ENCODE measurements around the gene DIS3L2.

DNA sequence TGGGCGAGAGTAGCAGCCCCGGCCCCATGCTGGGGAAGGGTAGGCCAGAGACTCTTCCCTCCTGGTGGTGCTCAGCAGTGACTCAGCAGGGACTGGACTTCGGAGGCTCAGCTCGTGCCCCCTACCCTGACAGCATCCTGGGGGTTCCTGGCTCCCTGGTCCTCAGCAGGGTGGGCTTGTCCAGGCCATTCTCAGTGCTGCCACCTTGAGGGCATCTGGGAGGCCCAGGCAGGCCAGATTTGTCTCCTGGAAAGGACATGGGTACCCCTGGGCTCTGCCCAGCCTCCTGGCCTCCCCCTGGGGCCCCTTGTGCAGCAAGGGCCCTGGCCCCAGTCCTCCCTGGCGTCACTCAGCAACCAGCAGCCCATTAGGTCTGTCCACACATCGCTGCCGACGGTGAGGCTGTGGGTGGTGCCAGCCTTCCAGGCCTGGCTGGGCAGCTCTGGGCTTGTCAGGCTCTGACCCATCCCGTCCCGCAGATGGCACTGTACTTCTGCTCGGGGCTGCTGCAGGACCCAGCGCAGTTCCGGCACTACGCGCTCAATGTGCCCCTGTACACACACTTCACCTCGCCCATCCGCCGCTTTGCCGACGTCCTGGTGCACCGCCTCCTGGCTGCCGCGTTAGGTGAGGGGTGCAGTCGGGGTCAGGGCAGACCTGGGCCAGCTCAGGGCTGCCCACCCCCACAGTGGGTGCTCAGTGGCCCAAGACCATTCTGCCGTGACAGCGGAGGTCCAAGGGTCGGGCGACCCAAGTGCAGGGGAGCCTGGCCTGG, 372.0 kb downstream of the DIS3L2 start:
- TF ChIP-seq, protein P1, sequence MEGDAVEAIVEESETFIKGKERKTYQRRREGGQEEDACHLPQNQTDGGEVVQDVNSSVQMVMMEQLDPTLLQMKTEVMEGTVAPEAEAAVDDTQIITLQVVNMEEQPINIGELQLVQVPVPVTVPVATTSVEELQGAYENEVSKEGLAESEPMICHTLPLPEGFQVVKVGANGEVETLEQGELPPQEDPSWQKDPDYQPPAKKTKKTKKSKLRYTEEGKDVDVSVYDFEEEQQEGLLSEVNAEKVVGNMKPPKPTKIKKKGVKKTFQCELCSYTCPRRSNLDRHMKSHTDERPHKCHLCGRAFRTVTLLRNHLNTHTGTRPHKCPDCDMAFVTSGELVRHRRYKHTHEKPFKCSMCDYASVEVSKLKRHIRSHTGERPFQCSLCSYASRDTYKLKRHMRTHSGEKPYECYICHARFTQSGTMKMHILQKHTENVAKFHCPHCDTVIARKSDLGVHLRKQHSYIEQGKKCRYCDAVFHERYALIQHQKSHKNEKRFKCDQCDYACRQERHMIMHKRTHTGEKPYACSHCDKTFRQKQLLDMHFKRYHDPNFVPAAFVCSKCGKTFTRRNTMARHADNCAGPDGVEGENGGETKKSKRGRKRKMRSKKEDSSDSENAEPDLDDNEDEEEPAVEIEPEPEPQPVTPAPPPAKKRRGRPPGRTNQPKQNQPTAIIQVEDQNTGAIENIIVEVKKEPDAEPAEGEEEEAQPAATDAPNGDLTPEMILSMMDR (conservative IDR thresholded peaks at IDR 0.05) = peak; percentile 48; the same call in 1 of the 2 replicates
- no peak for TF ChIP-seq EZH2 (IDR thresholded peaks at IDR 0.05; ENCODE audit: low read depth)
